Right lobe of liver (tissue), 6 donors: ENCODE measurements around the gene MTRF1L. TPM values are rescaled to one million over a fixed set of nuclear protein-coding genes. Genes with fewer than 3 reads are reported as not detected.

Source experiments
- ATAC-seq, 4 donors: fragments of 200-7000 bp; cut with Tn5 transposase; one replicate each; pipeline ENCODE4 v1.9.1; 2020; ENCODE audit warnings: mild to moderate bottlenecking in 4 of 4, moderate library complexity in 4 of 4
- DNase-seq, 3 donors: peaks; one replicate each; pipeline ENCODE4 v3.0.0-alpha.2; 2020
- H3K27ac ChIP-seq, 3 donors: fragments of 200-600 bp; one replicate each; pipeline ENCODE4 v1.8.0; 2022
- H3K27me3 ChIP-seq, 2 donors: fragments of 200-600 bp; one replicate each; pipeline ENCODE4 v1.8.0; 2022
- H3K36me3 ChIP-seq, 4 donors: fragments of 200-600 bp; sonication (generic) in 1 of 4; one replicate each; pipeline versions ENCODE4 v1.5.1 to v1.8.0; 2017 to 2022; ENCODE audit warnings: control low read depth in 1 of 4
- H3K4me1 ChIP-seq, 4 donors: fragments of 200-600 bp; sonication (generic) in 1 of 4; one replicate each; pipeline versions ENCODE4 v1.5.1 to v1.8.0; 2017 to 2022; ENCODE audit warnings: control low read depth in 1 of 4
- H3K4me3 ChIP-seq, 3 donors: fragments of 200-600 bp; one replicate each; pipeline ENCODE4 v1.8.0; 2022
- H3K9me3 ChIP-seq, 4 donors: fragments of 200-600 bp; sonication (generic) in 1 of 4; one replicate each; pipeline versions ENCODE4 v1.5.1 to v1.8.0; 2017 to 2022; ENCODE audit warnings: control low read depth in 1 of 4
- POLR2A ChIP-seq: fragments of 450-650 bp; IDR thresholded peaks from one replicate; pipeline ENCODE4 v1.6.1; 2017; ENCODE audit warnings: antibody characterized with exemption, mild to moderate bottlenecking
- WGBS: methylation state at CpG from one replicate; pipeline ENCODE4 v1.1.6; 2018; ENCODE audit warnings: low coverage, low lambda C conversion rate; ENCODE audit not compliant: insufficient coverage; ENCODE audit errors: missing lambda C conversion rate; 5-methylcytosine and 5-hydroxymethylcytosine counted together
- intact Hi-C, 2 donors: fragments of 100-400 bp; cut with DNase I; formaldehyde crosslinking; loops; one replicate each; pipeline versions ENCODE4 v1.11.2 to v1.14.1; 2022
- total RNA-seq, 6 experiments: library from RNA; depleted of rRNA in 2 of 6; stranded (reverse); fragments of >200 nt in 2 of 6; fragmentation: NEBNext Ultra II Directional in 3 of 6; extraction: Animal tissue kit (Norgen Biotek cat#: 25700) in 3 of 6; gene quantifications; one replicate each; pipeline versions ENCODE4 v1.1.0 to v1.2.4, GENCODE V29; 2016 to 2023
- TF ChIP-seq, protein P1 (sequence below), 4 donors: fragments of 200-600 bp in 3 of 4; fragments of 450-650 bp in 1 of 4; IDR thresholded peaks; one replicate each; pipeline versions ENCODE4 v1.5.1 to v1.8.0; 2016 to 2022; ENCODE audit warnings: antibody characterized with exemption in 4 of 4, mild to moderate bottlenecking in 2 of 4
- donor health status: DM: no; HTN: yes; CAD: no.
- donor health status: DM: no; HTN: no; CAD: no.
- donor health status: DM: no; HTN: no; CAD: no.
- donor health status: DM: no; HTN: yes; CAD: no.
- donor health status: DM: no; HTN: yes; CAD: no.

Gene MTRF1L
- total RNA-seq, 6 experiments from 2014 or later: 6.1 to 16.8 (median 9.7) TPM

DNA sequence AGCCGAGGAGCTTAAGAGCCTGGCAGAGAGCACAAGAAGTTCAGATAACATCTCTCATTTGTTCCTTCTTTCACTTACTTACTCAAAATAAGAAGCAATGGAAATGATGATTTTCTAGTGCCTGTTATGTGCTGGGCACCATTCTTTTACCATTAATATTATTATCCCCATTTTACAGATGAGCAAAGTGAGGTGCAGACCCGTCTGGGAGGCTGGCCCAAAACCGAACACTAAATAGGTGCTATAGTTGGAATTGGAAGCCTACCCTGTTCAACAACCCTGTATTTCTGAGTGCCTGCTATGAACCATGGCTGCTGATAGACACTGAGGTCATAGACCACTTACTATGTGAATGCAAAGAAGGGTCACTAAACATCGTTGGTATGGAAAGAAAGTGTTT is 25.0 kb upstream of the MTRF1L start:
- intact Hi-C loops: no loop called here

DNA sequence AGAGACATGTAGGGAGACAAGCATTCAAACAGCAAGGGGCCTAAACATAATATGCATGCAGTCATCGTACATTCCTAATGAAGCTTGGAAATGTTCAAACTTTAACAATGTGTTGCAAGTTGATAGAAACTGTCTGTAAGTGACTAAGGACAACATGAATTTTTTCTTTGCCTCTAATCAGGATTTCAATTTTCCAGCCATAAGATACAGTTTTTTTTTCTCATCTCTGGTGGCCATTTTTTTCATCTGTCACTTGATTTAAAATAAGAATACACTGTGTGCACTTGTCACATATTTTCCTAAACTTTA is 22.2 kb upstream of the MTRF1L start:
- H3K36me3 ChIP-seq: no peaks in the 10 kb centered on the region
- 0% methylated on average over 1 of the region's 1 CpG for WGBS
- no peak overlapping the region for H3K4me3 ChIP-seq
- H3K27ac ChIP-seq: no peak overlapping the region
- TF ChIP-seq, protein P1, sequence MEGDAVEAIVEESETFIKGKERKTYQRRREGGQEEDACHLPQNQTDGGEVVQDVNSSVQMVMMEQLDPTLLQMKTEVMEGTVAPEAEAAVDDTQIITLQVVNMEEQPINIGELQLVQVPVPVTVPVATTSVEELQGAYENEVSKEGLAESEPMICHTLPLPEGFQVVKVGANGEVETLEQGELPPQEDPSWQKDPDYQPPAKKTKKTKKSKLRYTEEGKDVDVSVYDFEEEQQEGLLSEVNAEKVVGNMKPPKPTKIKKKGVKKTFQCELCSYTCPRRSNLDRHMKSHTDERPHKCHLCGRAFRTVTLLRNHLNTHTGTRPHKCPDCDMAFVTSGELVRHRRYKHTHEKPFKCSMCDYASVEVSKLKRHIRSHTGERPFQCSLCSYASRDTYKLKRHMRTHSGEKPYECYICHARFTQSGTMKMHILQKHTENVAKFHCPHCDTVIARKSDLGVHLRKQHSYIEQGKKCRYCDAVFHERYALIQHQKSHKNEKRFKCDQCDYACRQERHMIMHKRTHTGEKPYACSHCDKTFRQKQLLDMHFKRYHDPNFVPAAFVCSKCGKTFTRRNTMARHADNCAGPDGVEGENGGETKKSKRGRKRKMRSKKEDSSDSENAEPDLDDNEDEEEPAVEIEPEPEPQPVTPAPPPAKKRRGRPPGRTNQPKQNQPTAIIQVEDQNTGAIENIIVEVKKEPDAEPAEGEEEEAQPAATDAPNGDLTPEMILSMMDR (IDR thresholded peaks at IDR 0.05): no peak
- ATAC-seq (no peak), DNase-seq (no peak)
- H3K4me1 ChIP-seq: peaks cover 0 to 5% (median 0%) of the 10 kb centered on the region in 4 donors
- intact Hi-C loops: no loop called here
- H3K9me3 ChIP-seq: no peaks in the 10 kb centered on the region
- H3K27me3 ChIP-seq: no peaks in the 10 kb centered on the region

More for the DNA sequence above, 25.0 kb upstream of the MTRF1L start:
- Histone ChIP-seq H3K4me3 (no peak overlapping the region), H3K27me3 (no peaks in the 10 kb centered on the region), H3K36me3 (no peaks in the 10 kb centered on the region), H3K4me1 (peaks cover 0 to 5% (median 0%) of the 10 kb centered on the region in 4 donors), H3K27ac (no peak overlapping the region), H3K9me3 (no peaks in the 10 kb centered on the region)
- no peak for TF ChIP-seq POLR2A
- TF ChIP-seq, protein P1 (IDR thresholded peaks at IDR 0.05): no peak
- WGBS: 65% methylated on average over 3 of the region's 4 CpGs
- ATAC-seq: no peak
- no peak for DNase-seq

DNA sequence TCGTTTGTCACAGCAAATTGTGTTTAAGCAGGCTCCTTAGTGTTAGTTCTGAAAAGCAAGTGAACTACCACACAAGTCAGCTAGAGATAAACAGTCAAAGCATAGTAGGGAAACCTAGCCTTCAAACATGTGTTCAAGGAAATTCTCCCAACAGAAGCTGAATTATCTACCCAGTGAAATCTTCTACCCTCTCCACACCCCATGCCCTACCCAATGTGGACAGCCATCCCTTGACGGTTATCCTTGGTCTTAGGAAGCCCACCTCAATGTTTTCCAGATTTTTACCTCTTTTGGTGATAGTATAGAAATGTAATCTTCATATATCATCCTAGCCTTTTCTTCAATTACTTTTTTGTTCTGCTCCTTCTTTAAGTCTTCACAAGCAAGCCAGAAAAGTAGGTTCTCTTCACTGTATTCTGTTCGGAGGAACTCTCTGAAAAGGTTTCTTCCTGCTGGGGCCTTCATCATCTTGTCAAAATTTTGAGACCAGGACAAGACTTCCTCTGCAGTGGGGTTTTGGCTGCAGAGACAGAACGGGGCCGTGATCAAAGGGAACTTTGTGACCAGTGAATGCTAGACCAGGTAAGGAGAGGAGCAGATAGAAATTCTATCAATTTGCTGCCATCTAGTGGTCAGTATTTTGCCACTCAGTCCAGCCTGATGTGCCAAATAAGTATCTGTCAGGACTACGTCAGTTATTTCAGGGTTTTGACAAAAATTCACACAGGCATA is 21.6 kb upstream of the MTRF1L start:
- Histone ChIP-seq H3K36me3 (no peaks in the 10 kb centered on the region), H3K27me3 (no peaks in the 10 kb centered on the region), H3K9me3 (no peaks in the 10 kb centered on the region), H3K4me1 (peaks cover 0 to 3% (median 0%) of the 10 kb centered on the region in 4 donors), H3K27ac (no peak overlapping the region), H3K4me3 (no peak overlapping the region)
- DNase-seq (peak in 1 of 3 donors; percentile 50), ATAC-seq (peak; percentile 93 to 97 (median 96))
- 34% methylated on average over 6 of the region's 6 CpGs for WGBS
- intact Hi-C loops: no loop called here
- TF ChIP-seq, protein P1 (IDR thresholded peaks at IDR 0.05): peak; percentile 80 to 88 (median 84)
- TF ChIP-seq POLR2A: no peak

DNA sequence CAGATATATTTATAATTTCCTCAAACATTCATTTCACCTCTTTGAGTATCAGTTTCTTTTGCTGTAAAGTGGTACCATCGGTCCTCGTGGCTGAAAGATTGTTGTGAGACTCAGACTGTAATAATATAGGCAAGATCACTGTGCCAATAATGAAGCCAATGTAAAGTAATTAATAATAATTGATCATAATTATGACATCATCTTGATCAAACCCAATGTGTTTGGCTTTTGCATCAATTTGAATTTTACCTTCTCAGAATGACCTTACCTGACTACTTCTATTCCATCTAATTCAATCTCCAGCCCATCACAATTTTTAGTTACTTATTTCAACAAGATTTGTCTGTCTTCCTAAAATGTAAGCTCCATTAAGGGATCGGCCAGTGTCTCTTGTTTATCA is 15.8 kb upstream of the MTRF1L start:
- 86% methylated on average over 3 of the region's 3 CpGs for WGBS
- DNase-seq (no peak), ATAC-seq (no peak)
- intact Hi-C loops: no loop called here
- Histone ChIP-seq H3K27me3 (no peaks in the 10 kb centered on the region), H3K4me1 (no peaks in the 10 kb centered on the region), H3K4me3 (no peak overlapping the region), H3K9me3 (no peaks in the 10 kb centered on the region), H3K27ac (no peak overlapping the region), H3K36me3 (no peaks in the 10 kb centered on the region)
- TF ChIP-seq, protein P1 (IDR thresholded peaks at IDR 0.05): no peak
- TF ChIP-seq POLR2A: no peak
